NK-92 treated with Interleukin-12 subunit alpha and Interleukin-12 subunit beta, amount 100 ng/mL, for 24 hours (cell line): ENCODE measurements around the gene DNAH17.

Source experiments
- DNase-seq: peaks from one replicate; lab custom pipeline; 2025; lab: John Stamatoyannopoulos, UW

The DNAH17 gene

GRCh38 chr17:78414178-78415162 is 162.7 kb downstream of the DNAH17 start:
- peak; percentile 54 for DNase-seq

GRCh38 chr17:78412403-78412802 is 164.8 kb downstream of the DNAH17 start:
- DNase-seq = peak; percentile 70

GRCh38 chr17:78411241-78411857 is 165.8 kb downstream of the DNAH17 start:
- no peak for DNase-seq

- no peak for DNase-seq
Measured at GRCh38 chr17:78409191-78409928, 167.8 kb downstream of the DNAH17 start.

GRCh38 chr17:78408476-78409050 is 168.6 kb downstream of the DNAH17 start:
- DNase-seq = no peak

- DNase-seq = no peak
Measured at GRCh38 chr17:78407387-78408000, 169.7 kb downstream of the DNAH17 start.

- no peak for DNase-seq
Measured at GRCh38 chr17:78406920-78407319, 170.3 kb downstream of the DNAH17 start.

- no peak for DNase-seq
Measured at GRCh38 chr17:78406396-78406795, 170.8 kb downstream of the DNAH17 start.

- DNase-seq = no peak
Measured at GRCh38 chr17:78403822-78404221, 173.4 kb downstream of the DNAH17 start.

- DNase-seq = no peak
Measured at GRCh38 chr17:78401891-78402290, 175.3 kb downstream of the DNAH17 start.

- DNase-seq = no peak
Measured at GRCh38 chr17:78401246-78401645, 175.9 kb downstream of the DNAH17 start.

GRCh38 chr17:78400581-78401240 is 176.5 kb downstream of the DNAH17 start:
- no peak for DNase-seq

- DNase-seq = no peak
Measured at GRCh38 chr17:78399693-78400144, 177.5 kb downstream of the DNAH17 start.

- DNase-seq = no peak
Measured at GRCh38 chr17:78399028-78399692, 178.0 kb downstream of the DNAH17 start.

- no peak for DNase-seq
Measured at GRCh38 chr17:78398390-78398789, 178.8 kb downstream of the DNAH17 start.

GRCh38 chr17:78397681-78398101 is 179.5 kb downstream of the DNAH17 start:
- no peak for DNase-seq

GRCh38 chr17:78396441-78397337 is 180.5 kb downstream of the DNAH17 start:
- no peak for DNase-seq

GRCh38 chr17:78395155-78395554 is 182.0 kb downstream of the DNAH17 start:
- no peak for DNase-seq

- DNase-seq = no peak
Measured at GRCh38 chr17:78394209-78394608, 183.0 kb downstream of the DNAH17 start.
